HepG2 (cell line): ENCODE measurements around the gene VPS52. TPM values are rescaled to one million over a fixed set of nuclear protein-coding genes. Genes with fewer than 3 reads are reported as not detected.

ENCODE experiments used
- ARHGAP35 ChIP-seq: sonication (generic); formaldehyde crosslinking; IDR thresholded peaks from 2 replicates; pipeline ENCODE4 v1.9.0; 2022; ENCODE audit warnings: mild to moderate bottlenecking, inconsistent platforms, moderate library complexity, missing genetic modification reagents, borderline replicate concordance
- ELF1 ChIP-seq: sonication (generic); formaldehyde crosslinking; IDR thresholded peaks from 2 replicates; pipeline ENCODE4 v1.4.0; 2020; ENCODE audit warnings: missing genetic modification reagents
- FOXC1 ChIP-seq: sonication (generic); formaldehyde crosslinking; IDR thresholded peaks from 2 replicates; pipeline ENCODE4 v1.8.0; 2022; ENCODE audit warnings: mild to moderate bottlenecking, missing genetic modification reagents, borderline replicate concordance
- FOXP4 ChIP-seq: sonication (generic); formaldehyde crosslinking; IDR thresholded peaks from 2 replicates; pipeline ENCODE4 v1.4.0; 2020; ENCODE audit warnings: missing genetic modification reagents
- KDM5A ChIP-seq: fragments of 200-600 bp; sonication (generic); IDR thresholded peaks from 2 replicates; pipeline ENCODE4 v1.7.0; 2018; ENCODE audit warnings: antibody characterized with exemption, mild to moderate bottlenecking, low read length, borderline replicate concordance
- MAFF ChIP-seq: IDR thresholded peaks from 2 replicates; pipeline ENCODE4 v1.6.1; 2011; ENCODE audit warnings: low read depth, low read length, improper control_type of control experiment
- MNT ChIP-seq: fragments of 450-650 bp; IDR thresholded peaks from 2 replicates; pipeline ENCODE4 v1.6.1; 2016
- NFAT5 ChIP-seq: sonication (generic); formaldehyde crosslinking; IDR thresholded peaks from 2 replicates; pipeline ENCODE4 v1.4.0; 2020; ENCODE audit warnings: missing genetic modification reagents
- PPARG ChIP-seq: conservative IDR thresholded peaks from 2 replicates; pipeline ENCODE4 v1.6.1; 2016; ENCODE audit warnings: missing biosample characterization, missing genetic modification reagents
- SATB2 ChIP-seq: sonication (generic); formaldehyde crosslinking; IDR thresholded peaks from 2 replicates; pipeline ENCODE4 v1.5.0; 2020; ENCODE audit warnings: missing genetic modification reagents
- ZFP37 ChIP-seq: sonication (generic); formaldehyde crosslinking; IDR thresholded peaks from 2 replicates; pipeline ENCODE4 v1.4.0; 2020; ENCODE audit warnings: missing genetic modification reagents, borderline replicate concordance
- ZNF276 ChIP-seq: sonication (generic); formaldehyde crosslinking; IDR thresholded peaks from 2 replicates; pipeline ENCODE4 v1.4.0; 2020; ENCODE audit warnings: mild to moderate bottlenecking, low read depth, missing genetic modification reagents
- ZNF503 ChIP-seq: sonication (generic); formaldehyde crosslinking; IDR thresholded peaks from 2 replicates; pipeline ENCODE4 v1.4.0; 2020; ENCODE audit warnings: missing genetic modification reagents
- ZNF510 ChIP-seq: sonication (generic); formaldehyde crosslinking; IDR thresholded peaks from 2 replicates; pipeline ENCODE4 v1.4.0; 2020; ENCODE audit warnings: low read depth, mild to moderate bottlenecking, missing genetic modification reagents
- polyA plus RNA-seq, 8 experiments: library from polyadenylated mRNA; depleted of rRNA in 3 of 8; stranded (reverse) in 7 of 8; unstranded in 1 of 8; fragments of >200 nt; fragmentation: Illumina TruSeq in 4 of 8; extraction: Trizol in 4 of 8; gene quantifications; 2 replicates each; pipeline versions ENCODE4 v1.2.1 to v1.2.3, GENCODE V29; 2011 to 2016; ENCODE audit warnings: low read depth in 4 of 8, missing spikeins in 1 of 8, mixed read lengths in 1 of 8; ENCODE audit not compliant: insufficient read depth in 1 of 8
- total RNA-seq, 5 experiments: library from RNA; depleted of rRNA; stranded (reverse); fragments of >200 nt; fragmentation: Illumina TruSeq; extraction: Trizol; gene quantifications; 2 replicates each; pipeline ENCODE4 v1.2.3, GENCODE V29; 2016; ENCODE audit warnings: low read depth in 1 of 5

The VPS52 gene
- total and polyA plus RNA-seq, 2 of the 13 experiments (the other 11 are each of a cell fraction or from before 2014, with no cell fraction given): 48.9 to 85.5 TPM

- TF ChIP-seq NFAT5 (CRISPR knock-in tag): peak; percentile 19; the same call in 1 of the 2 replicates
- TF ChIP-seq PPARG (CRISPR knock-in tag): 0 out of 2 replicates have a peak, but pooled peaks have one; percentile 30
- 0 out of 2 replicates have a peak, but pooled peaks have one; percentile 78 for TF ChIP-seq FOXC1 (CRISPR knock-in tag)
- TF ChIP-seq ELF1 (CRISPR knock-in tag): 0 out of 2 replicates have a peak, but pooled peaks have one; percentile 33
- TF ChIP-seq FOXP4 (CRISPR knock-in tag): peak; percentile 30; the same call in 1 of the 2 replicates
- 0 out of 2 replicates have a peak, but pooled peaks have one; percentile 64 for TF ChIP-seq SATB2 (CRISPR knock-in tag)
- TF ChIP-seq ZNF510 (CRISPR knock-in tag): 0 out of 2 replicates have a peak, but pooled peaks have one; percentile 76
- TF ChIP-seq ARHGAP35 (CRISPR knock-in tag): peak; percentile 68; the same call in 1 of the 2 replicates
- no peak for TF ChIP-seq MNT
- TF ChIP-seq ZNF276 (CRISPR knock-in tag): peak; percentile 28; the same call in 1 of the 2 replicates
- peak; percentile 85; the same call in 1 of the 2 replicates for TF ChIP-seq ZFP37
- TF ChIP-seq MAFF: no peak
- peak; percentile 72; the same call in 1 of the 2 replicates for TF ChIP-seq ZNF503 (CRISPR knock-in tag)
- no peak; the same call in 1 of the 2 replicates for TF ChIP-seq KDM5A
These were observed 67.1 kb downstream of the VPS52 start, which contains the start of gene HSD17B8 (continued) for GRCh38 chr6:33204415-33205190.
